Lung (tissue), 12 donors: Measurements from ENCODE around the gene SLC6A17. TPM values are rescaled to one million over a fixed set of nuclear protein-coding genes. Genes with fewer than 3 reads are reported as not detected.

ENCODE experiments used
- ATAC-seq: fragments of 200-7000 bp; cut with Tn5 transposase; one replicate; pipeline ENCODE4 v1.9.1; 2020; ENCODE audit warnings: moderate number of reproducible peaks; ENCODE audit not compliant: insufficient read depth, low FRiP score
- DNase-seq, 3 donors: peaks; one replicate each; pipeline ENCODE4 v3.0.0-alpha.2; 2013 to 2017
- H3K27ac ChIP-seq, 2 donors: one replicate each; pipeline ENCODE4 v1.5.1; 2013; ENCODE audit warnings: mild to moderate bottlenecking in 2 of 2, moderate library complexity in 2 of 2, control low read depth in 1 of 2, inconsistent platforms in 1 of 2, low read depth in 1 of 2, low read length in 1 of 2
- H3K27me3 ChIP-seq, 3 donors: one replicate each; pipeline ENCODE4 v1.5.1; 2013; ENCODE audit warnings: low read length in 2 of 3; ENCODE audit not compliant: control insufficient read depth in 3 of 3, insufficient read depth in 3 of 3
- H3K36me3 ChIP-seq, 4 donors: one replicate each; pipeline ENCODE4 v1.5.1; 2013; ENCODE audit warnings: low read length in 4 of 4, mild to moderate bottlenecking in 1 of 4, moderate library complexity in 1 of 4; ENCODE audit not compliant: control insufficient read depth in 4 of 4, insufficient read depth in 4 of 4
- H3K4me1 ChIP-seq, 5 donors: one replicate each; pipeline ENCODE4 v1.5.1; 2013; ENCODE audit warnings: low read length in 5 of 5, mild to moderate bottlenecking in 2 of 5, moderate library complexity in 1 of 5; ENCODE audit not compliant: control insufficient read depth in 5 of 5, insufficient read depth in 5 of 5
- H3K4me3 ChIP-seq: one replicate; pipeline ENCODE4 v1.5.1; 2013; ENCODE audit warnings: mild to moderate bottlenecking, control low read depth, moderate library complexity
- H3K9ac ChIP-seq, 2 donors: one replicate each; pipeline ENCODE4 v1.5.1; 2013; ENCODE audit warnings: low read length in 2 of 2, control low read depth in 1 of 2; ENCODE audit not compliant: insufficient read depth in 1 of 2
- H3K9me3 ChIP-seq, 4 donors: one replicate each; pipeline ENCODE4 v1.5.1; 2013; ENCODE audit warnings: low read length in 3 of 4, mild to moderate bottlenecking in 1 of 4, moderate library complexity in 1 of 4; ENCODE audit not compliant: control insufficient read depth in 4 of 4, insufficient read depth in 3 of 4
- CTCF ChIP-seq: IDR thresholded peaks from 2 replicates; pipeline ENCODE4 v1.5.1; 2012; ENCODE audit warnings: mild to moderate bottlenecking; ENCODE audit errors: control extremely low read depth, extremely low read depth
- WGBS, 2 donors: extraction: QIAGEN DNeasy Blood & Tissue Kit; methylation state at CpG; one replicate each; pipeline ENCODE4 v1.1.7; 2013; 5-methylcytosine and 5-hydroxymethylcytosine counted together
- polyA plus RNA-seq, 2 donors: library from polyadenylated mRNA; stranded (reverse); fragments of 200-250 nt; gene quantifications; one replicate each; pipeline ENCODE4 v1.2.1, GENCODE V29; 2013
- total RNA-seq, 2 donors: library from RNA; depleted of rRNA in 1 of 2; stranded (reverse); fragments of >200 nt in 1 of 2; gene quantifications; one replicate each; pipeline ENCODE4 v1.2.1, GENCODE V29; 2014 to 2021
- donor health status: control.
- donor health status: control.
- donor health status: Bipolar disorder and iron deficiency.
- donor health status: healthy.
- donor health status: DM: yes; HTN: yes; CAD: no.

SLC6A17 gene
- total and polyA plus RNA-seq, 4 donors: 0.02 to 0.09 (median 0.03) TPM

- Histone ChIP-seq H3K27ac (no peak overlapping the region), H3K36me3 (no peaks in the 10 kb centered on the region), H3K4me3 (no peak overlapping the region), H3K9ac (no peak overlapping the region), H3K4me1 (no peaks in the 10 kb centered on the region), H3K9me3 (peaks cover 0 to 5% (median 0%) of the 10 kb centered on the region in 4 donors), H3K27me3 (peaks cover 0 to 9% (median 0%) of the 10 kb centered on the region in 3 donors)
- WGBS, 2 donors: 69 to 79% methylated on average over 7 of the region's 7 CpGs
- no peak for TF ChIP-seq CTCF
- DNase-seq: no peak
- no peak for ATAC-seq
These were observed 31.5 kb upstream of the SLC6A17 start for GRCh38 chr1:110118636-110119396.

- Histone ChIP-seq H3K27ac (no peak overlapping the region), H3K4me3 (no peak overlapping the region), H3K4me1 (no peaks in the 10 kb centered on the region), H3K36me3 (no peaks in the 10 kb centered on the region), H3K9ac (no peak overlapping the region), H3K27me3 (peaks cover 0 to 4% (median 0%) of the 10 kb centered on the region in 3 donors), H3K9me3 (peaks cover 0 to 5% (median 0%) of the 10 kb centered on the region in 4 donors)
- WGBS, 2 donors: 84% methylated on average over 3 of the region's 3 CpGs
- ATAC-seq: no peak
- no peak for TF ChIP-seq CTCF
- no peak for DNase-seq
These were observed 30.5 kb upstream of the SLC6A17 start for GRCh38 chr1:110119843-110120242.

GRCh38 chr1:110120960-110121561 is 29.2 kb upstream of the SLC6A17 start:
- Histone ChIP-seq H3K9ac (no peak overlapping the region), H3K4me3 (no peak overlapping the region), H3K36me3 (no peaks in the 10 kb centered on the region), H3K4me1 (no peaks in the 10 kb centered on the region), H3K9me3 (peaks cover 0 to 12% (median 0%) of the 10 kb centered on the region in 4 donors), H3K27ac (no peak overlapping the region), H3K27me3 (no peaks in the 10 kb centered on the region)
- DNase-seq (no peak), ATAC-seq (no peak)
- 25 to 42% methylated on average over 12 of the region's 12 CpGs for WGBS, 2 donors
- TF ChIP-seq CTCF: no peak
